Measurements from ENCODE around the gene KRT80.

DNA sequence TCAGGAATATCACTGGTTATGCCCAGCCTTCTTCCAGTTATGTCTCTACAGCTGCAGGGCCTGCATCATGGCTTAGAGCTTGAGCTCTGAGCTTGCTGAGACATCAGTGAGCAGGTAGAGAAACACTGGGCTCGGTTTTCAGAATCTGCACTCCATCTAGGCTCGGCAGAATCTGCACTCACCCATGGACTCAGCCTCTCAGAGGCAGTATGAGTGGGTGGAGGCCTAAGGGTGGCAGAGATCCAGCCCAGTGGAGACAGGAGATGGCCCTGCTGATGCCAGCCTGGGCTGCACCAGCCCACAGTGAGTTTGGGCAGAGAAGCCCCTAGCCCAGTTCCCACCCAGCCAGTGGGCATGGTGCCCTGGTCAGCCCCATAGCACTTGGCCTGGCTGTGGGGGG, 12.8 kb downstream of the KRT80 start:
- TF ChIP-seq, protein P1, sequence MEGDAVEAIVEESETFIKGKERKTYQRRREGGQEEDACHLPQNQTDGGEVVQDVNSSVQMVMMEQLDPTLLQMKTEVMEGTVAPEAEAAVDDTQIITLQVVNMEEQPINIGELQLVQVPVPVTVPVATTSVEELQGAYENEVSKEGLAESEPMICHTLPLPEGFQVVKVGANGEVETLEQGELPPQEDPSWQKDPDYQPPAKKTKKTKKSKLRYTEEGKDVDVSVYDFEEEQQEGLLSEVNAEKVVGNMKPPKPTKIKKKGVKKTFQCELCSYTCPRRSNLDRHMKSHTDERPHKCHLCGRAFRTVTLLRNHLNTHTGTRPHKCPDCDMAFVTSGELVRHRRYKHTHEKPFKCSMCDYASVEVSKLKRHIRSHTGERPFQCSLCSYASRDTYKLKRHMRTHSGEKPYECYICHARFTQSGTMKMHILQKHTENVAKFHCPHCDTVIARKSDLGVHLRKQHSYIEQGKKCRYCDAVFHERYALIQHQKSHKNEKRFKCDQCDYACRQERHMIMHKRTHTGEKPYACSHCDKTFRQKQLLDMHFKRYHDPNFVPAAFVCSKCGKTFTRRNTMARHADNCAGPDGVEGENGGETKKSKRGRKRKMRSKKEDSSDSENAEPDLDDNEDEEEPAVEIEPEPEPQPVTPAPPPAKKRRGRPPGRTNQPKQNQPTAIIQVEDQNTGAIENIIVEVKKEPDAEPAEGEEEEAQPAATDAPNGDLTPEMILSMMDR (IDR thresholded peaks at IDR 0.05 in 2 of 3, conservative IDR thresholded peaks at IDR 0.05 in 1 of 3; ENCODE audit: borderline replicate concordance in 1 of 3, insufficient read depth in 1 of 3, low read depth in 2 of 3, low read length in 2 of 3): no peak
- TF ChIP-seq REST (IDR thresholded peaks at IDR 0.05; ENCODE audit: low read depth) (no peak), POLR2AphosphoS5 (IDR thresholded peaks at IDR 0.05; ENCODE audit: low read depth, low read length) (no peak), SP1 (IDR thresholded peaks at IDR 0.05; ENCODE audit: low read depth) (no peak), POLR2A (IDR thresholded peaks at IDR 0.05; ENCODE audit: borderline replicate concordance, extremely low read depth, insufficient read depth, insufficient read length) (no peak)
